Mesothelial cell of epicardium (in vitro differentiated cells): Measurements from ENCODE around the gene NFKB2. TPM values are rescaled to one million over a fixed set of nuclear protein-coding genes. Genes with fewer than 3 reads are reported as not detected.
A peak's percentile ranks its signal among the peaks of the same experiment; 100 is the strongest.

Experiments
- DNase-seq, 2 experiments: peaks; one replicate each; pipeline ENCODE4 v3.0.0; 2021; ENCODE audit warnings: low spot score in 2 of 2; ENCODE audit not compliant: unreplicated experiment in 2 of 2
- H3K27ac Mint-ChIP-seq: 2 replicates; pipeline ENCODE4 v1.8.0; 2021; ENCODE audit warnings: mixed read lengths
- H3K27me3 Mint-ChIP-seq: 2 replicates; pipeline ENCODE4 v1.8.0; 2021; ENCODE audit warnings: low read depth, mixed read lengths
- H3K36me3 Mint-ChIP-seq: 2 replicates; pipeline ENCODE4 v1.8.0; 2021; ENCODE audit warnings: mixed read lengths
- H3K4me1 Mint-ChIP-seq: 2 replicates; pipeline ENCODE4 v1.8.0; 2021; ENCODE audit warnings: mixed read lengths
- H3K4me3 Mint-ChIP-seq: 2 replicates; pipeline ENCODE4 v1.8.0; 2021; ENCODE audit warnings: mild to moderate bottlenecking, moderate library complexity, mixed read lengths
- H3K9me3 Mint-ChIP-seq: 2 replicates; pipeline ENCODE4 v1.8.0; 2021; ENCODE audit warnings: mixed read lengths
- total RNA-seq: library from RNA; stranded (reverse); gene quantifications from 3 replicates; pipeline ENCODE4 v1.2.1, GENCODE V29; 2021
- TF ChIP-seq, protein P1 (sequence below): fragments of 200-600 bp; sonication (generic); IDR thresholded peaks from one replicate; pipeline ENCODE4 v1.5.0; 2021; ENCODE audit warnings: antibody characterized with exemption; ENCODE audit not compliant: unreplicated experiment

NFKB2 gene
- total RNA-seq, 1 donor from 2014 or later, result 55.8 TPM

DNA sequence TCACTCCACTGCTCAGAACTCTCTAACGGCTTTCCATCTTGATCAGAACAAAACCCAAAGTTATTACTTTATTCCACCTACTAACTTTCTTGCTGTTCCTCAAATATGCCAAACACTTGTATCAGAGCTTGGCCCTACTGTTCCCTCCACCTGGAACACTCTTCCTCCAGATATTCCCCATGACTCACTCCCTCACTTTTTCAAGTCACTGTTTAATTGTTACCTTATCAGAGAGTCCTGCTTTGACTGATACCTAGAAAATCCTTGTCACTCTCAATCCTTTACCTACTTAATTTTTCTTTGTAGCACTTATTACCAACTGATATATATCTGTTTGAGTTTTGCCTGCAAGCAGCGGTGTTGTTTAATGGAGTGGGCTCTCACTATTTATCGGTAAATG lies 5.6 kb upstream of the NFKB2 start:
- Mint-ChIP-seq H3K27ac (no peak overlapping the region), H3K4me1 (peaks cover 15% of the 10 kb centered on the region), H3K9me3 (no peaks in the 10 kb centered on the region), H3K27me3 (no peaks in the 10 kb centered on the region), H3K4me3 (no peak overlapping the region), H3K36me3 (no peaks in the 10 kb centered on the region)
- TF ChIP-seq, protein P1, sequence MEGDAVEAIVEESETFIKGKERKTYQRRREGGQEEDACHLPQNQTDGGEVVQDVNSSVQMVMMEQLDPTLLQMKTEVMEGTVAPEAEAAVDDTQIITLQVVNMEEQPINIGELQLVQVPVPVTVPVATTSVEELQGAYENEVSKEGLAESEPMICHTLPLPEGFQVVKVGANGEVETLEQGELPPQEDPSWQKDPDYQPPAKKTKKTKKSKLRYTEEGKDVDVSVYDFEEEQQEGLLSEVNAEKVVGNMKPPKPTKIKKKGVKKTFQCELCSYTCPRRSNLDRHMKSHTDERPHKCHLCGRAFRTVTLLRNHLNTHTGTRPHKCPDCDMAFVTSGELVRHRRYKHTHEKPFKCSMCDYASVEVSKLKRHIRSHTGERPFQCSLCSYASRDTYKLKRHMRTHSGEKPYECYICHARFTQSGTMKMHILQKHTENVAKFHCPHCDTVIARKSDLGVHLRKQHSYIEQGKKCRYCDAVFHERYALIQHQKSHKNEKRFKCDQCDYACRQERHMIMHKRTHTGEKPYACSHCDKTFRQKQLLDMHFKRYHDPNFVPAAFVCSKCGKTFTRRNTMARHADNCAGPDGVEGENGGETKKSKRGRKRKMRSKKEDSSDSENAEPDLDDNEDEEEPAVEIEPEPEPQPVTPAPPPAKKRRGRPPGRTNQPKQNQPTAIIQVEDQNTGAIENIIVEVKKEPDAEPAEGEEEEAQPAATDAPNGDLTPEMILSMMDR, result no peak
- DNase-seq, result no peak

DNA sequence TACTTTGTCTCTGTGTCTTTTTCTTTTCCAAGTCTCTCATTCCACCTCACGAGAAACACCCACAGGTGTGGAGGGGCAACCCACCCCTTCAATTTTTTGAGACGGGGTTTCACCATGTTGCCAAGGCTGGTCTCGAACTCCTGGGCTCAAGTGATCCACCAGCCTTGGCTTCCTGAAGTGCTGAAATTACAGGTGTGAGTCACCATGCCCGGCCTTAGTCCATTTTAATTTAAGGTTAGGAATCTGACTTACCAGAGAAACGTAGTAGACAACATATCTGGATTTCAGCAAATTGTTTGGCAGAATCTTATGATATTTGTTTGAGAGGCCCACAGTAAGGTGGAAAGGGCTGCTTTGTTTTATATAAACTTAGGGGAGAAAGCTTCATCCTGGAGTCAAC lies 3.2 kb upstream of the NFKB2 start:
- H3K4me3 Mint-ChIP-seq, result no peak overlapping the region
- H3K36me3 Mint-ChIP-seq, result no peaks in the 10 kb centered on the region
- no peak for DNase-seq
- TF ChIP-seq, protein P1, result no peak
- H3K27me3 Mint-ChIP-seq, result no peaks in the 10 kb centered on the region
- peak overlapping the region; percentile 31 for H3K27ac Mint-ChIP-seq
- no peaks in the 10 kb centered on the region for H3K9me3 Mint-ChIP-seq
- peaks cover 25% of the 10 kb centered on the region for H3K4me1 Mint-ChIP-seq

DNA sequence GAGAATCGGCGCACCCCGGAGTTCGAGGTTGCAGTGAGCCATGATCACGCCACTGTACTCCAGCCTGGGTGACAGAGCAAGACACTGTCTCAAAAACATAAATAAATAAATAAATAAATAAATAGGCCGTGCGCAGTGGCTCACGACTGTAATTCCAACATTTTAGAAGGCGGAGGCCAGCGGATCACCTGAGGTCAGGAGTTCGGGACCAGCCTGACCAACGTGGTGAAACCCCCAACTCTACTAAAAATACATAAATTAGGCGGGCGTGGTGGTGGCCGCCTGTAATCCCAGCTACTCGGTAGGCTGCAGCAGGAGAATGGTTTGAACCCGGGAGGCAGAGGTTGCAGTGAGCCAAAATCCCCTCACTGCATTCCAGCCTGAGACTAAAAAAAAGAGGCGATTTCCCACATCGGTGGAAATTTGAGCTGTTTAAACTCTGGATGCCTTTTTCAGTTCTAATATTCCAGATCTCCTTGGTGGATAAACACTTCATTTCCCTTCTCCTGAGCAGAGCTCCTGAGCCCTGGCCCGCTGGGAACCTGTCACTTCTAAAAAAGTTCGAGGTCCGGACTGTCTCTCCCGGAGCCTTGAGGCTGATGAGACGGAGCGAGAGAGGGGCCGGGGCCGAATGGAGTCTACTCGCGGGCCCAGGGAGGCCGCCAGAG lies 2.0 kb upstream of the NFKB2 start:
- peak overlapping the region; percentile 97 for H3K27ac Mint-ChIP-seq

DNA sequence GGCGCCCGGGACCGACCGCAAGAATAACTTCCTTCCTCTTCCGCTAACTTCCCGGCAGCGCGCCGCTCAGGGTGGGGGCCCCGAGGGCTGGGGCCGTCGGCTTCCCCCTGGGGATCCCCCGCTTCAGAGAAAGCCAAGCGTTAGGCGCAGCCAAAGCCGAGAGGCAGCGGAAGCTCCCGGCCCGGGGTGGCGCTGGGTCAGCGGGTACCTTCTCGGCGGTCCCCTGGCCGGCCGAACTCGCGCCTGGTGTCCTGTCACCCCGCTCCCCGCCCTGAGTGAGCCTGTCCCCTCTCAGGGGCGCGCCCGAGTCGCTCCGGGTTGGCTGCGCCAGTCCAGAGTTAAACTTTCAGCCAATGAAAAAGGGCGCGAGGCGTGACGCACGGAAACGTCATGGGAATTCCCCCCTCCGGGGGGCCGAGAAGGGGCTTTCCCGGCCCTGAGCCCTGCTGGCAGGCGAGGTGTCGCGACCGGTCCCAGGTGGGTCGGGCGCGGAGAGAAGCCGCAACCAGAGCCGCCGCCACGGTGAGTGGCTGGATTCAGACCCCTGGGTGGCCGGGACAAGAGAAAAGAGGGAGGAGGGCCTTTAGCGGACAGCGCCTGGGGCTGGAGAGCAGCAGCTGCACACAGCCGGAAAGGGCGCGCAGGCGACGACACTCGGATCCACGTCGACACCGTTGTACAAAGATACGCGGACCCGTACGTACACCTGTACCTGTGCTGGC lies 1.3 kb upstream of the NFKB2 start:
- DNase-seq, result peak; percentile 84 to 96
- peak overlapping the region; percentile 99 for H3K27ac Mint-ChIP-seq

More for the DNA sequence above, 2.0 kb upstream of the NFKB2 start:
- H3K36me3 Mint-ChIP-seq, result no peaks in the 10 kb centered on the region
- no peak for DNase-seq
- TF ChIP-seq, protein P1, result no peak
- peak overlapping the region; percentile 75 for H3K4me3 Mint-ChIP-seq
- H3K9me3 Mint-ChIP-seq, result no peaks in the 10 kb centered on the region
- no peaks in the 10 kb centered on the region for H3K27me3 Mint-ChIP-seq
- peaks cover 25% of the 10 kb centered on the region for H3K4me1 Mint-ChIP-seq

DNA sequence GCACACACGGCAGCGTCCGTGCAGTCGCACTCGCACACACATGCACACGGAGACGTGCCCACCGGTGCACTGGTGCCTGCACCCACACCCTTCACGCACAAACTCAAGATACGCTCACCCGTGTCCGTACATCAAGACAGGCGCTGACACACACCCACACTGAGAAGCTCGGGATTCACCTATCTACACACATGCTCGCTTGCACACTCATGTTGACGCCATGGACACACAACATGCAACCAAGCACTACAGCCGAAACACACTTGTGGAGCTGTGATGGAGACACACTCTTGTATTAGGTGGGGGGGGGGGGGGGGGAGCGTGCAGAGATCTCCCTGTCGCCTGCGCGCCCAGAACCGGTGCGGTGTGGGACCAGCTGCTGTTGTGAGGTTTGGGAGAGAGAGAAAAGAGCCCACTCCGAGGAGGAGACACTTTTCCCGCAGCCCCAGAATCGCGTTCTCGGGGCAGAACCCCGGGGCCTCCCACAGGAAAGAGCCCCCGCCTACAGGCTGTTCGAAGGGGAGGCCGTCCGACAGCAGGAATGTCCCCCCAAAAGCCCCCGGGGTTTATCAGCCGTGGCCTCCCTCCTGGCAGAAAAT lies 605 bp upstream of the NFKB2 start:
- Mint-ChIP-seq H3K36me3 (no peaks in the 10 kb centered on the region), H3K9me3 (no peaks in the 10 kb centered on the region), H3K4me1 (peaks cover 25% of the 10 kb centered on the region), H3K27me3 (no peaks in the 10 kb centered on the region), H3K27ac (peak overlapping the region; percentile 99), H3K4me3 (peak overlapping the region; percentile 75)
- TF ChIP-seq, protein P1, result no peak
- no peak for DNase-seq

More for the DNA sequence above, 1.3 kb upstream of the NFKB2 start:
- H3K9me3 Mint-ChIP-seq, result no peaks in the 10 kb centered on the region
- peaks cover 25% of the 10 kb centered on the region for H3K4me1 Mint-ChIP-seq
- H3K36me3 Mint-ChIP-seq, result no peaks in the 10 kb centered on the region
- TF ChIP-seq, protein P1, result peak; percentile 90
- peak overlapping the region; percentile 75 for H3K4me3 Mint-ChIP-seq
- no peaks in the 10 kb centered on the region for H3K27me3 Mint-ChIP-seq
